ENCODE data around the gene CNOT3.

DNA sequence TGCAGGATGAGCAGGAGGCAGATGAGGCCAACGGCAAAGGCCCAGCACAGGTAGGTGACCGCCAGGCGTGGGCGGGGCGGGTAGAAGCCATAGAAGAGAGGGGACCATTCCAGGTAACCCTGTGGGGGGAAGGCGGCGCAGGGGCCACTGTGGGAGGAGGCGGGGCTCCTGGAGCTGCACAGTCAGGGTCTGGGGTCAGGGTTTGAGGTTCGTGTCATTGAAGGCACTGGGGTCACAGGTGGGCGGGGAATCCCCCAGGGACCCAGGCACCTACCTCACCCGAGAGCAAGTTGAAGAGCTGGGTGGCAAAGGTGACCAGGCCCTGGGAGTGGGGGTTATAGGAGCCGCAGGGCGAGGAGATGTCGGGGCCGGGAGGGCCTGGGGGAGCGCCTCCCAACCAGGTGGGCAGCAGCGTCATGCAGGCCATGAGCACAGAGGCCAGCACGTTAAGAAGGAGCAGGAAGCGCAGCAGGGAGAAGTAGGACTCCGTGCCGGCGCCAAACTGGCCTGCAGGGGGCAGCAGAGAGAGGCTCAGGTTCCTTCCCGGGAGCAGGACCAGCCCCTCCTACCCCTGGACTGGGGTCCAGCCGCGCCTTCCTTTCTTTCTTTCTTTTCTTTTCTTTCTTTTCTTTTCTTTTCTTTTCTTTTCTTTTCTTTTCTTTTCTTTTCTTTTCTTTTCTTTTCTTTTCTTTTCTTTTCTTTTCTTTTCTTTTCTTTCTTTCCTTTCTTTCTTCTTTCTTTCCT lies 30.8 kb downstream of the CNOT3 start:
- TF ChIP-seq, protein P1, sequence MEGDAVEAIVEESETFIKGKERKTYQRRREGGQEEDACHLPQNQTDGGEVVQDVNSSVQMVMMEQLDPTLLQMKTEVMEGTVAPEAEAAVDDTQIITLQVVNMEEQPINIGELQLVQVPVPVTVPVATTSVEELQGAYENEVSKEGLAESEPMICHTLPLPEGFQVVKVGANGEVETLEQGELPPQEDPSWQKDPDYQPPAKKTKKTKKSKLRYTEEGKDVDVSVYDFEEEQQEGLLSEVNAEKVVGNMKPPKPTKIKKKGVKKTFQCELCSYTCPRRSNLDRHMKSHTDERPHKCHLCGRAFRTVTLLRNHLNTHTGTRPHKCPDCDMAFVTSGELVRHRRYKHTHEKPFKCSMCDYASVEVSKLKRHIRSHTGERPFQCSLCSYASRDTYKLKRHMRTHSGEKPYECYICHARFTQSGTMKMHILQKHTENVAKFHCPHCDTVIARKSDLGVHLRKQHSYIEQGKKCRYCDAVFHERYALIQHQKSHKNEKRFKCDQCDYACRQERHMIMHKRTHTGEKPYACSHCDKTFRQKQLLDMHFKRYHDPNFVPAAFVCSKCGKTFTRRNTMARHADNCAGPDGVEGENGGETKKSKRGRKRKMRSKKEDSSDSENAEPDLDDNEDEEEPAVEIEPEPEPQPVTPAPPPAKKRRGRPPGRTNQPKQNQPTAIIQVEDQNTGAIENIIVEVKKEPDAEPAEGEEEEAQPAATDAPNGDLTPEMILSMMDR (conservative IDR thresholded peaks at IDR 0.05; ENCODE audit: low read depth, low read length): peak; percentile 76
- TF ChIP-seq EZH2phosphoT487 (IDR thresholded peaks at IDR 0.05; ENCODE audit: borderline replicate concordance, low read length) (no peak), EZH2 (IDR thresholded peaks at IDR 0.05; ENCODE audit: low read length, unreplicated experiment) (no peak)
